NT2/D1 (cell line): ENCODE measurements around the gene GABRA5.
A peak's percentile ranks its signal among the peaks of the same experiment; 100 is the strongest.
"Not testable (repeated sequence)": the region's sequence is repeated elsewhere in the genome, so short reads cannot be mapped to it uniquely, and the experiment has no call there.

Experiments
- DNase-seq: peaks from one replicate; pipeline ENCODE4 v3.0.0-alpha.2; 2011; ENCODE audit warnings: low read depth, low spot score
- H3K27me3 ChIP-seq: 2 replicates; pipeline ENCODE4 v1.6.0; 2011; ENCODE audit warnings: mild to moderate bottlenecking; ENCODE audit not compliant: insufficient read length, insufficient read depth
- H3K36me3 ChIP-seq: 2 replicates; pipeline ENCODE4 v1.6.1; 2011; ENCODE audit warnings: mild to moderate bottlenecking, low read length, mixed read lengths; ENCODE audit not compliant: insufficient read depth, insufficient read length
- H3K4me1 ChIP-seq: 2 replicates; pipeline ENCODE4 v1.5.1; 2011; ENCODE audit not compliant: insufficient read depth, insufficient read length
- H3K4me3 ChIP-seq: 2 replicates; pipeline ENCODE4 v1.5.1; 2011; ENCODE audit warnings: low read depth; ENCODE audit not compliant: insufficient read length
- H3K9ac ChIP-seq: 2 replicates; pipeline ENCODE4 v1.6.0; 2011; ENCODE audit warnings: low read depth; ENCODE audit not compliant: insufficient read length
- H3K9me3 ChIP-seq: 2 replicates; pipeline ENCODE4 v1.5.1; 2011; ENCODE audit warnings: mild to moderate bottlenecking, low read length; ENCODE audit not compliant: insufficient read depth
- SUZ12 ChIP-seq: IDR thresholded peaks from 2 replicates; pipeline ENCODE4 v1.6.1; 2011; ENCODE audit not compliant: insufficient read length, insufficient read depth; ENCODE audit errors: extremely low read depth
- YY1 ChIP-seq: IDR thresholded peaks from 2 replicates; pipeline ENCODE4 v1.6.1; 2011; ENCODE audit not compliant: insufficient read length, insufficient read depth
- ZNF274 ChIP-seq: IDR thresholded peaks from 2 replicates; pipeline ENCODE4 v1.6.1; 2011; ENCODE audit warnings: mild to moderate bottlenecking, low read depth, low read length

Gene GABRA5

DNA sequence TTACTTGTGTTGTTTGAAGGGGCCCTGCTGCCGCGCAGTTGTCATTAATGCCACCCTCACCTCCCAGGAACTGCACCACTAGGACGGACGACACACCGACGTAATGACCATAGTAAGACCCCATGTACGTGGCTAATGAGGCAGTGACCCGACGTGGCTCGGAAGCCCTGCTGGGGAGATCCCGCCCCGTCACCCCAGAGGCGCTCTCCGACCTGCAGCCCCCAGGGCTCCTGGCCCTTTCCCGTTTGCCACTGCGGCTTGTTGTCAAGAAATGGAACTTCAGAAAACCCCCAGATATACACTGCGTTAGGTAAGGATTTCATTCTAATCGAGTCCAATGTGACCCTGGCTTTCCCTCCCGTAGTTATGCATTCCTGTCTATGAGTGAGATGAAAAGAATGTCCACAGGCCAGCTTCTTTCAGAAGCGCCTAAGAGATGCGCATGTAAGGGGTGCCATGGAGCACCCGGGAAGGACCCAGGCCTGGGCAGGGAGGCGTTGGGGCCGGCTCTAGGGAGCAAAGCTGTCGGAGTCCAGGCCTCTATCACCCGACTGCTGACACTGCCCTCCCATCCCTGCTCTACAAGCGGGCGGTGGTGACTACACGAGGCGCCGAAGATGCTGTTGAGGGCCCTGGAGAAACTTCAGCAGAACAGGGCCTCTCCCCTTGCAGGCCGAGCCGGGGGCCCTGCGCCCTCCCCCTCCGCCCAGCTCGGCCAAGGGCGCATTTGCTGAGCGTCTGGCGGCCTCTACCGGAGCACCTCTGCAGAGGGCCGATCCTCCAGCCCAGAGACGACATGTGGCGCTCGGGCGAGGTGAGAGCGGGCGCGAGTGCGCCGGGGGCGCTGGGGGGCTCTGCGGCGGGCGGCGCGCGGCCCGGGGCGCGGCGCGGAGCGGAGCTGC lies at the start of gene GABRA5:
Gene GABRA5 (plus strand): TSS at position 765 of the 902 bp plus-strand sequence. CDS start 2,187 bp downstream, outside the sequence.
- Histone ChIP-seq H3K4me1 (no peaks in the 10 kb centered on the region), H3K27me3 (peaks cover 22% of the 10 kb centered on the region), H3K36me3 (peaks cover 14% of the 10 kb centered on the region), H3K9me3 (no peaks in the 10 kb centered on the region), H3K9ac (peak within 1 kb of the TSS; percentile 80), H3K4me3 (peak within 1 kb of the TSS; percentile 59)
- TF ChIP-seq YY1 = no peak
- no peak for TF ChIP-seq SUZ12
- TF ChIP-seq ZNF274 = no peak
- DNase-seq = peak; percentile 71

DNA sequence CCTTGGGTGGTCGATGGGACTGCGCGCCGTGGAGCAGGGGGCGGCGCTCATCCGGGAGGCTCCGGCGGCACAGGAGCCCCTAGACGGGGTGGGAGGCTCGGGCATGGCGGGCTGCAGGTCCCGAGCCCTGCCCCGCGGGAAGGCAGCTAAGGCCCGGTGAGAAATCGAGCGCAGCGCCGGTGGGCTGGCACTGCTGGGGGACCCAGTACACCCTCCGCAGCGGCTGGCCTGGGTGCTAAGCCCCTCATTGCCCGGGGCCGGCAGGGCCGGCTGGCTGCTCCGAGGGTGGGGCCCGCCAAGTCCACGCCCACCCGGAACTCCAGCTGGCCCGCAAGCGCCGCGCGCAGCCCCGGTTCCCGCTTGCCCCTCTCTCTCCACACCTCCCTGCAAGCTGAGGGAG lies 35.7 kb upstream of the GABRA5 start:
- H3K27me3 ChIP-seq, DNase-seq, H3K4me3 ChIP-seq, H3K9me3 ChIP-seq, H3K9ac ChIP-seq, H3K36me3 ChIP-seq, H3K4me1 ChIP-seq: not testable (repeated sequence)

DNA sequence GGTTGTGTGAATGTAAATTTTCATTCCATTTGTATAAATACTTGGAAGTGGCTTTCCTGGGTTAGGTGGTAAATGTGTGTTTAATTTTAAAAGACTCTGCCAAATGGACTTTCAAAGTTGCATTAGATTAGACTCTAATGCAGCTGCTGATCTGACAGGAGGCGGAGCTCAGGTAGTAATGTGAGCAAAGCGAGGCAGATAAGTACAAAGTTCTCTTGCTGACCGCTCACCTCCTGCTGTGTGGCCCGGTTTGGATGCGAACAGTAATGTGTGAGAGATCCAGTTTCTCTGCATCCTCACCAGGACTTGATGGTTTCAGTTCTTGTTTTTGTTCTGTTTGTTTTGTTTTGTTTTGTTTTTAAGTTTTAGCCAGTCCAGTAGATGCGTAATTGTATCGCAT lies 34.9 kb upstream of the GABRA5 start:
- H3K4me3 ChIP-seq = no peak overlapping the region
- no peaks in the 10 kb centered on the region for H3K4me1 ChIP-seq
- DNase-seq = no peak
- TF ChIP-seq SUZ12 (no peak), ZNF274 (no peak), YY1 (no peak)
- H3K27me3 ChIP-seq = no peaks in the 10 kb centered on the region
- no peaks in the 10 kb centered on the region for H3K36me3 ChIP-seq
- H3K9ac ChIP-seq = no peak overlapping the region
- peaks cover 9% of the 10 kb centered on the region for H3K9me3 ChIP-seq

DNA sequence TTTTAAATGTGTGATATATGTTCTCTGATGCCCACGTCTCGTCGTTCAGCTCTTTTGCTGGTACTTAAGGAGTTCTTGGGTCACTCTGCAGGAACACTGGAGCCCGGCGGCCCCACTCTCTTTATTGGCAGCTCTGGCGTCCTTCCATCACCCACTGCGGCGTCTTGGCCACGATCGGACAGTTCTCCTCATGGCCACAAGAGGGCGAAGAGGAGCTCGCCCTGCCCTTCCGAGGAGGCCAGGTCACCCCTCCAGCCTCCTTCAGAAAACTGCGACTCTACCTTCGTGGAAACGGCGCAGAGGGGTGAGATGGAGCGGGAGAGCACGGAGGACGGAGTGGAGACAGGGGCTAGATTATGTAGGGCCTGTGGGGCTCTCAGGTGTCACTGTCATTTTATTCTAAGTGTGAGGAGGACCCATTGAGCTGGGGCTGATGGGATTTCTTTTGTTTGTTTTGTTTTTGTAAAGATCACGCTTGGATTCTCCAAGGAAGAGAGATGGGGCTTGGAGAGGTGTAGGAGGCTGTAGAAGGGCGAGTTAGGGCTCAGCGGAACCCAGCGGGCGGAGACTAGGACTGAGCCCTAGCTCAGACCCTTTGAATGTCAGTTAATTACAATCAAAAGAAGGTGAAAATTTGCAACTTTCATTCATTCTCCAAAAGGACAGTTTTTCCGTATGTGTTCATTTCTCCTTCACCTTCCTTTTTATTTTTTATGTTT lies 28.0 kb upstream of the GABRA5 start:
- H3K9ac ChIP-seq = no peak overlapping the region
- peaks cover 28% of the 10 kb centered on the region for H3K9me3 ChIP-seq
- no peak for TF ChIP-seq YY1
- no peak for TF ChIP-seq ZNF274
- no peak for TF ChIP-seq SUZ12
- H3K27me3 ChIP-seq = no peaks in the 10 kb centered on the region
- H3K36me3 ChIP-seq = no peaks in the 10 kb centered on the region
- peak; percentile 30 for DNase-seq
- H3K4me1 ChIP-seq = no peaks in the 10 kb centered on the region
- no peak overlapping the region for H3K4me3 ChIP-seq

DNA sequence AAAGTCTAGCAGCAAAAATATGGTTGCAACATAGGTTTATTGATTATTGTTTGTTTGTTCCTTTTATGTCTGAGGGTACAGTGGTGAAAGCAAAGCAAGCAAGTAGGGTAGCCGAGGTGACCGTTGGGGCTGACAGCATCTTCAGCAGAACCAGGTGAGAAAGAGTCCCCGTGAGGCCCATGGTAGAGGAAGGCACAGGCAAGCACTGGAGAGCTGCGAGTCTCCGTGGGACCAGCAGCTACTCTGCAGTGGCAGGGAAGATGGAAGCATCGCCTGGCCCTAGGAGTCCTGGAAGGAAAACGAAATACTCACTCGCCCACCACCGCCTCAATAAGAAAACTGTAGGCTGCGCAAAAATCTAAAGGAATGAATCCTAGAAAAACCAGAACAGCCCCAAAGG lies 25.3 kb upstream of the GABRA5 start:
- no peak for TF ChIP-seq SUZ12
- TF ChIP-seq YY1 = no peak
- no peak for TF ChIP-seq ZNF274
- Histone ChIP-seq H3K4me3 (no peak overlapping the region), H3K4me1 (no peaks in the 10 kb centered on the region), H3K36me3 (no peaks in the 10 kb centered on the region), H3K27me3 (no peaks in the 10 kb centered on the region), H3K9me3 (peaks cover 23% of the 10 kb centered on the region), H3K9ac (no peak overlapping the region)
- DNase-seq = no peak

DNA sequence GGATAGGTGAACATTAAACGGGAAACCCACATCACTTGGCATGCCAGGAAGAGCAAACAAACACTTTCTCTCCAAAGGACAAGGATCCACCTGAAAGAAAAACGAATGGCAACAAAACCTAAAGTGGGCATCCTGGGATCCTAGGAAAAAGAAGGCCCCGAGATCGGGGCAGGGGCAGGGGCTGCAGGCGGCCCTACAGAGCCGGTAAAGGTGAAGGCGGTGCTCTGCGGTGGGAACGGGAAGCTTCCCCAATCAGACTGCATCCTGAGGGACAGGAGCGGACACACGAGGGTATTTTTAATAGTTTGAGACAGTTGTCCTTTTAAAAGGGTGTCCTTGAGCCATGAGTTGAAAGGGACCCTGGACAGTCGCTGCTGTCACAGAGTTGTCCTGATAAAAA lies 24.9 kb upstream of the GABRA5 start:
- TF ChIP-seq SUZ12 = no peak
- no peak for TF ChIP-seq YY1
- TF ChIP-seq ZNF274 = no peak
- Histone ChIP-seq H3K9me3 (peaks cover 18% of the 10 kb centered on the region), H3K4me3 (no peak overlapping the region), H3K9ac (no peak overlapping the region), H3K4me1 (no peaks in the 10 kb centered on the region), H3K36me3 (no peaks in the 10 kb centered on the region), H3K27me3 (no peaks in the 10 kb centered on the region)
- DNase-seq = no peak

DNA sequence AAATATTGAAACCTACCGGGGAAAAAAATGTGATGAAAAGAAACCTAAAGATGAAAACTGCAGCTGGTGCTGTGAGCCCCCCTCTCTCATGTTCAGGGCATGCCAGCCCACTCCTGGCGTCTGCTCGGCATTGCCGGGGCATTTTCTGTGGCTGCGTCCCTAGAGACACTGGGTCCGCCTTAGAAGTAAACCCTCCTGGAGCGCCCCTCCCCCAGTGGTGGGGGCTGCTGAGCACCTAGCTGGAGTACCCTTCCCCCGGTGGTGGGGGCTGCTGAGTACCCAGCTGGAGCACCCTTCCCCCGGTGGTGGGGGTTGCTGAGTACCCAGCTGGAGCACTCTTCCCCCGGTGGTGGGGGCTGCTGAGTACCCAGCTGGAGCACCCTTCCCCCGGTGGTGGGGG lies 24.5 kb upstream of the GABRA5 start:
- H3K4me1 ChIP-seq = no peaks in the 10 kb centered on the region
- TF ChIP-seq SUZ12 (no peak), ZNF274 (no peak), YY1 (no peak)
- no peak for DNase-seq
- H3K27me3 ChIP-seq = no peaks in the 10 kb centered on the region
- H3K36me3 ChIP-seq = no peaks in the 10 kb centered on the region
- H3K9ac ChIP-seq = no peak overlapping the region
- no peak overlapping the region for H3K4me3 ChIP-seq
- peaks cover 14% of the 10 kb centered on the region for H3K9me3 ChIP-seq

DNA sequence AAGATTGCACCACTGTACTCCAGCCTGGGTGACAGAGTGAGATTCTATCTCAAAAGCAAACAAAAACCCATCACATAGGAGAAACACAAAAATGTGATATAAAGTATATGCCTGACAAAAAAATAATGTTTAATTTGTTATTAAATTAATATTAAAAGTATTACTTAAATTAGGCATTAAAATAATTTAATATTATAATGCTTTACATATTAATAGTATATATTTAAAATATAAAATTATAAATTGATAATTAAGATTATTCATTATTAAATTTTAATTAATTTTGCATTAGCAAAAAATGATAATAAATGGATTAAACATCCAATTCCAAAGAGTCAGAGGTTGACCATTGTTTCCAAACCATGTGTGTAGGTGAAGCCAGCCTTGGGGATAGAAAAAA lies 22.0 kb upstream of the GABRA5 start:
- peaks cover 7% of the 10 kb centered on the region; the same call in 1 of the 2 replicates for H3K9me3 ChIP-seq
- H3K4me3 ChIP-seq = no peak overlapping the region
- no peak for DNase-seq
- H3K27me3 ChIP-seq = no peaks in the 10 kb centered on the region
- H3K36me3 ChIP-seq = no peaks in the 10 kb centered on the region
- H3K4me1 ChIP-seq = no peaks in the 10 kb centered on the region
- H3K9ac ChIP-seq = no peak overlapping the region
- no peak for TF ChIP-seq ZNF274
